CD14-positive monocyte (primary cell): ENCODE data around the gene HNRNPH1. TPM values are rescaled to one million over a fixed set of nuclear protein-coding genes. Genes with fewer than 3 reads are reported as not detected.
"Not testable (repeated sequence)": the region's sequence is repeated elsewhere in the genome, so short reads cannot be mapped to it uniquely, and the experiment has no call there.

Source experiments
- DNase-seq, 3 donors: peaks; one replicate each; pipeline ENCODE4 v3.0.0-alpha.2; 2011 to 2022
- H2AFZ ChIP-seq: 2 replicates; pipeline ENCODE4 v1.6.0; 2012; ENCODE audit warnings: mild to moderate bottlenecking, low read depth, low read length, inconsistent platforms; ENCODE audit not compliant: insufficient read depth, poor library complexity, severe bottlenecking
- H3K27ac ChIP-seq, 2 donors: 1 replicate in 1 of 2; 2 replicates in 1 of 2; pipeline ENCODE4 v1.5.1; 2012 to 2013; ENCODE audit warnings: low read length in 2 of 2, control low read depth in 1 of 2, inconsistent platforms in 1 of 2, low read depth in 1 of 2, mild to moderate bottlenecking in 1 of 2
- H3K27me3 ChIP-seq, 2 donors: one replicate each; pipeline versions ENCODE4 v1.6.0 to v1.6.1; 2011 to 2013; ENCODE audit warnings: low read length in 2 of 2; ENCODE audit not compliant: control insufficient read depth in 2 of 2, insufficient read depth in 2 of 2
- H3K36me3 ChIP-seq, 2 donors: replicated peaks in 1 of 2; 1 replicate in 1 of 2; 2 replicates in 1 of 2; pipeline versions ENCODE4 v1.5.1 to v1.6.1; 2012 to 2013; ENCODE audit warnings: low read length in 2 of 2, control low read depth in 1 of 2, inconsistent platforms in 1 of 2, mild to moderate bottlenecking in 1 of 2; ENCODE audit not compliant: insufficient read depth in 2 of 2, control insufficient read depth in 1 of 2
- H3K4me1 ChIP-seq, 2 donors: 1 replicate in 1 of 2; 2 replicates in 1 of 2; pipeline versions ENCODE4 v1.5.1 to v1.6.1; 2012 to 2013; ENCODE audit warnings: low read length in 2 of 2, control low read depth in 1 of 2, inconsistent platforms in 1 of 2, mild to moderate bottlenecking in 1 of 2, moderate library complexity in 1 of 2; ENCODE audit not compliant: insufficient read depth in 2 of 2, control insufficient read depth in 1 of 2
- H3K4me2 ChIP-seq: replicated peaks from 2 replicates; pipeline ENCODE3; 2012; ENCODE audit warnings: low read length, moderate library complexity, mild to moderate bottlenecking; ENCODE audit not compliant: poor library complexity, severe bottlenecking; ENCODE audit errors: extremely low read depth
- H3K4me3 ChIP-seq, 3 experiments: fragments of 200-600 bp in 1 of 3; sonication (generic) in 1 of 3; replicated peaks in 1 of 3; 1 replicate in 2 of 3; 2 replicates in 1 of 3; pipeline ENCODE4 v1.5.1; 2011 to 2013; ENCODE audit warnings: low read length in 3 of 3, mild to moderate bottlenecking in 3 of 3, control low read depth in 2 of 3, low read depth in 2 of 3, inconsistent platforms in 1 of 3, moderate library complexity in 1 of 3
- H3K79me2 ChIP-seq: 2 replicates; pipeline ENCODE4 v1.6.0; 2012; ENCODE audit warnings: mild to moderate bottlenecking, control low read depth, inconsistent platforms, low read length, moderate library complexity; ENCODE audit not compliant: insufficient read depth
- H3K9ac ChIP-seq: 2 replicates; pipeline ENCODE4 v1.6.0; 2017; ENCODE audit warnings: low read length, mild to moderate bottlenecking; ENCODE audit not compliant: insufficient read depth, poor library complexity, severe bottlenecking
- H3K9me3 ChIP-seq, 2 donors: replicated peaks in 1 of 2; 1 replicate in 1 of 2; 2 replicates in 1 of 2; pipeline versions ENCODE4 v1.5.1 to v1.6.1; 2012 to 2013; ENCODE audit warnings: low read length in 2 of 2, control low read depth in 1 of 2; ENCODE audit not compliant: control insufficient read depth in 1 of 2, insufficient read depth in 1 of 2
- H4K20me1 ChIP-seq: 2 replicates; pipeline ENCODE4 v1.6.0; 2012; ENCODE audit warnings: mild to moderate bottlenecking, low read length, control low read depth, moderate library complexity; ENCODE audit not compliant: insufficient read depth
- H3K27ac Mint-ChIP-seq, 7 donors: one replicate each; pipeline ENCODE4 v1.8.0; 2020; ENCODE audit warnings: mild to moderate bottlenecking in 7 of 7, mixed read lengths in 7 of 7, moderate library complexity in 6 of 7, inconsistent platforms in 2 of 7
- H3K27me3 Mint-ChIP-seq, 3 donors: one replicate each; pipeline ENCODE4 v1.8.0; 2021 to 2022; ENCODE audit warnings: low read depth in 3 of 3, mild to moderate bottlenecking in 3 of 3, mixed read lengths in 3 of 3, moderate library complexity in 3 of 3, inconsistent platforms in 1 of 3
- H3K36me3 Mint-ChIP-seq, 2 donors: one replicate each; pipeline ENCODE4 v1.8.0; 2020; ENCODE audit warnings: mixed read lengths in 2 of 2, inconsistent platforms in 1 of 2, mild to moderate bottlenecking in 1 of 2
- H3K4me1 Mint-ChIP-seq: one replicate; pipeline ENCODE4 v1.8.0; 2020; ENCODE audit warnings: mild to moderate bottlenecking, mixed read lengths
- H3K4me3 Mint-ChIP-seq, 2 donors: one replicate each; pipeline ENCODE4 v1.8.0; 2020; ENCODE audit warnings: mild to moderate bottlenecking in 2 of 2, mixed read lengths in 2 of 2, moderate library complexity in 1 of 2
- H3K9me3 Mint-ChIP-seq, 7 donors: one replicate each; pipeline ENCODE4 v1.8.0; 2020 to 2022; ENCODE audit warnings: mixed read lengths in 7 of 7, mild to moderate bottlenecking in 6 of 7, moderate library complexity in 6 of 7, inconsistent platforms in 2 of 7
- WGBS: methylation state at CpG from one replicate; pipeline ENCODE4 v1.1.5; 2013; ENCODE audit warnings: missing lambda C conversion rate; ENCODE audit not compliant: insufficient coverage; 5-methylcytosine and 5-hydroxymethylcytosine counted together
- intact Hi-C, 2 donors: fragments of 100-400 bp; cut with micrococcal nuclease; formaldehyde crosslinking; loops; one replicate each; pipeline versions ENCODE4 v1.15.0 to v1.15.1; 2023
- polyA plus RNA-seq, 3 donors: library from polyadenylated mRNA; depleted of rRNA in 1 of 3; unstranded in 2 of 3; stranded (reverse) in 1 of 3; fragments of 300-500 nt in 2 of 3; fragments of >200 nt in 1 of 3; fragmentation: Illumina TruSeq in 2 of 3; gene quantifications; 1 replicate in 2 of 3; 2 replicates in 1 of 3; pipeline ENCODE4 v1.2.3, GENCODE V29; 2012 to 2021

Gene HNRNPH1
- polyA plus RNA-seq, 3 donors = 47.4 to 522 (median 51.9) TPM

- H3K27ac Mint-ChIP-seq, H3K4me2 ChIP-seq, H3K36me3 Mint-ChIP-seq, H3K4me3 ChIP-seq, H3K9me3 Mint-ChIP-seq, H3K27me3 Mint-ChIP-seq, H3K36me3 ChIP-seq, H3K27me3 ChIP-seq, DNase-seq, intact Hi-C loops, H2AFZ ChIP-seq, H3K79me2 ChIP-seq, H3K27ac ChIP-seq, H3K9me3 ChIP-seq, H3K4me1 ChIP-seq, H3K9ac ChIP-seq, H3K4me3 Mint-ChIP-seq, H3K4me1 Mint-ChIP-seq, H4K20me1 ChIP-seq: not testable (repeated sequence)
- 94% methylated on average over 9 of the region's 17 CpGs for WGBS
Measured at GRCh38 chr5:179642626-179643025, 19.2 kb upstream of the HNRNPH1 start.

- H3K4me3 ChIP-seq, H3K4me1 ChIP-seq, H3K27me3 ChIP-seq, H3K9me3 ChIP-seq, H3K4me1 Mint-ChIP-seq, H3K9me3 Mint-ChIP-seq, H2AFZ ChIP-seq, H3K27ac Mint-ChIP-seq, intact Hi-C loops, H3K79me2 ChIP-seq, H3K9ac ChIP-seq, H3K36me3 Mint-ChIP-seq, H3K27me3 Mint-ChIP-seq, H3K36me3 ChIP-seq, H4K20me1 ChIP-seq, DNase-seq, H3K4me3 Mint-ChIP-seq, H3K27ac ChIP-seq, H3K4me2 ChIP-seq: not testable (repeated sequence)
- WGBS = no CpG with 5 or more reads among the region's 4 CpGs
Measured at GRCh38 chr5:179641745-179642144, 18.3 kb upstream of the HNRNPH1 start.

- H3K9ac ChIP-seq, H4K20me1 ChIP-seq, intact Hi-C loops, H3K36me3 ChIP-seq, H3K9me3 ChIP-seq, H2AFZ ChIP-seq, H3K4me3 Mint-ChIP-seq, H3K4me1 ChIP-seq, H3K4me3 ChIP-seq, H3K9me3 Mint-ChIP-seq, H3K27ac ChIP-seq, H3K79me2 ChIP-seq, DNase-seq, H3K4me1 Mint-ChIP-seq, H3K27ac Mint-ChIP-seq, H3K4me2 ChIP-seq, H3K36me3 Mint-ChIP-seq, H3K27me3 ChIP-seq, H3K27me3 Mint-ChIP-seq: not testable (repeated sequence)
- 100% methylated on average over 5 of the region's 11 CpGs for WGBS
Measured at GRCh38 chr5:179639296-179639695, 15.8 kb upstream of the HNRNPH1 start.

DNA sequence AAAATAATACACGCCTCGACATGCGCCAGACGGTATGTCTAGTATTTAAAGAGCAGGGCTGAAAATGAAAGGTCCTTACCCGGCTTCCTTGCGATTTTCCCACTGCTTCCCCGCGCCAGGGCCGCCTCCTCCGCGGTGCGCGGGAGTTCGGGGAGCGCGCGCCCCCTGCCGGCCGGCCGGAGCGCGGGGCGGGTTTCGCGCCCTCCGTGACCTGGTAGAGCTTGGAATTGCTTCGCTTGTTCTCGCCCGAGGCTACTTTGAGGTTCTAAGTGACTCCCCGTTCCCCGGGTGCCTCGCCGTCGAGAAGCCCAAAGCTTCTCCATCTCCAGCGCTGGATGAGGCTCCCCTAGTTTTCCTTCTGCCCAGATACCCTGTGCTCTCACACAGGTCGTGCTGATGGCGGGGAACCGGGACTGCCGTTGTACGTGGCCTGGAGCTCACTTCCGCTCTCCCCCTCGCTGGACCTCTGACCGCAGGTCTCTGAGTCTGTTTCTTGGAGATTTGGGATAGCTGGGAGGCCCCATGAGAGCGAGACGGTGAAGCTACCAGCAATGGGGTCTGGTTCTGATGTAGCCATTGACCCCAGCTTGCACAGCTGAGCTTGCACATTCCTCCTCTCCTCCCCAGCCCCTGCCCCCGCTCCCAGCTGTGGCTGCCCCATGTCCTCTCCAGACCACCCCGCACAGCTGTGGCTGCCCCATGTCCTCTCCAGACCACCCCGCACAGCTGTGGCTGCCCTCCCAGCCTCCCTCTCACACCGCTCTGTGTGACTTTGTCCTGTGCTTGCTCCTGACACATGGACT lies 11.1 kb upstream of the HNRNPH1 start:
- H3K27ac ChIP-seq, H2AFZ ChIP-seq, H3K4me2 ChIP-seq, H3K27ac Mint-ChIP-seq, H3K4me3 ChIP-seq, H3K36me3 ChIP-seq, H3K9ac ChIP-seq, H3K36me3 Mint-ChIP-seq, H4K20me1 ChIP-seq, DNase-seq, H3K79me2 ChIP-seq, H3K9me3 ChIP-seq, H3K27me3 ChIP-seq, intact Hi-C loops, H3K4me1 Mint-ChIP-seq, H3K27me3 Mint-ChIP-seq, H3K9me3 Mint-ChIP-seq, H3K4me1 ChIP-seq: not testable (repeated sequence)
- no CpG with 5 or more reads among the region's 49 CpGs for WGBS
- H3K4me3 Mint-ChIP-seq = peak overlapping the region in 1 of 2 donors; percentile 67
